Posterior cingulate gyrus (tissue), 11 donors: Measurements from ENCODE around the gene FGF12.

Experiments used
- DNase-seq, 10 donors: peaks; one replicate each; pipeline versions ENCODE4 v3.0.0 to v3.0.0-alpha.2; 2020 to 2021; ENCODE audit warnings: mixed read lengths in 3 of 10
- intact Hi-C: fragments of 100-400 bp; cut with DNase I; formaldehyde crosslinking; loops from one replicate; pipeline ENCODE4 v1.15.1; 2023

Gene FGF12

GRCh38 chr3:192514754-192515663, 212.3 kb downstream of the FGF12 start:
- intact Hi-C loops, result no loop called here
- peak in 8 of 10 donors; percentile 21 to 93 (median 56) for DNase-seq

- intact Hi-C loops, result no loop called here
- DNase-seq, result peak in 2 of 10 donors; percentile 13 to 75
Observed at GRCh38 chr3:192514081-192514753, 213.1 kb downstream of the FGF12 start.

- intact Hi-C loops, result no loop called here
- DNase-seq, result no peak
Observed at GRCh38 chr3:192505731-192506130, 221.6 kb downstream of the FGF12 start.

GRCh38 chr3:192501401-192501800, 225.9 kb downstream of the FGF12 start:
- intact Hi-C loops, result no loop called here
- DNase-seq, result no peak

- intact Hi-C loops, result no loop called here
- peak in 1 of 10 donors; percentile 48 for DNase-seq
Observed at GRCh38 chr3:192496905-192497587, 230.3 kb downstream of the FGF12 start.

GRCh38 chr3:192494174-192494573, 233.2 kb downstream of the FGF12 start:
- intact Hi-C loops, result no loop called here
- no peak for DNase-seq

- no peak for DNase-seq
- intact Hi-C loops, result no loop called here
Observed at GRCh38 chr3:192490720-192491119, 236.6 kb downstream of the FGF12 start.

GRCh38 chr3:192489579-192489978, 237.8 kb downstream of the FGF12 start:
- DNase-seq, result no peak
- intact Hi-C loops, result no loop called here

- no peak for DNase-seq
- intact Hi-C loops, result no loop called here
Observed at GRCh38 chr3:192487033-192487432, 240.3 kb downstream of the FGF12 start.

- DNase-seq, result no peak
Observed at GRCh38 chr3:192482809-192483208, 244.5 kb downstream of the FGF12 start.

GRCh38 chr3:192482391-192482790, 244.9 kb downstream of the FGF12 start:
- intact Hi-C loops, result no loop called here
- no peak for DNase-seq

More at GRCh38 chr3:192482809-192483208, 244.5 kb downstream of the FGF12 start:
- intact Hi-C loops, result no loop called here

- peak in 1 of 10 donors; percentile 14 for DNase-seq
- intact Hi-C loops, result no loop called here
Observed at GRCh38 chr3:192481638-192482037, 245.7 kb downstream of the FGF12 start.

- intact Hi-C loops, result loop anchor here (5.0 kb wide), 1 partner anchor 335 kb away; no protein-coding TSS in a partner anchor
Observed at GRCh38 chr3:192467230-192468140, 259.9 kb downstream of the FGF12 start.

GRCh38 chr3:192449036-192449435, 278.3 kb downstream of the FGF12 start:
- intact Hi-C loops, result no loop called here
- DNase-seq, result no peak

More at GRCh38 chr3:192467230-192468140, 259.9 kb downstream of the FGF12 start:
- peak in 7 of 10 donors; percentile 50 to 89 (median 60) for DNase-seq

GRCh38 chr3:192445770-192446644, 281.3 kb downstream of the FGF12 start:
- intact Hi-C loops, result loop anchor here (2.0 kb wide), 1 partner anchor 1029 kb away; no protein-coding TSS in a partner anchor
- peak in 6 of 10 donors; percentile 15 to 87 (median 29) for DNase-seq

- intact Hi-C loops, result loop anchor here (1.0 to 2.0 kb wide), 2 partner anchors 256 to 1028 kb away; no protein-coding TSS in a partner anchor
- DNase-seq, result no peak
Observed at GRCh38 chr3:192444791-192445106, 282.6 kb downstream of the FGF12 start.

- DNase-seq, result peak; percentile 69 to 97 (median 80)
- intact Hi-C loops, result loop anchor here (1.0 to 2.0 kb wide), 2 partner anchors 256 to 1027 kb away; no protein-coding TSS in a partner anchor
Observed at GRCh38 chr3:192444096-192444790, 283.1 kb downstream of the FGF12 start.

GRCh38 chr3:192435241-192435640, 292.1 kb downstream of the FGF12 start:
- intact Hi-C loops, result no loop called here
- no peak for DNase-seq
